Adipocyte (in vitro differentiated cells): ENCODE measurements around the gene MPPED1.

Experiments
- DNase-seq: peaks from one replicate; pipeline ENCODE4 v3.0.0-alpha.2; 2015; ENCODE audit warnings: low read depth
- H3K27me3 ChIP-seq: replicated peaks from 2 replicates; pipeline ENCODE4 v1.7.0; 2013; ENCODE audit warnings: mild to moderate bottlenecking, low read length, moderate library complexity; ENCODE audit not compliant: control insufficient read depth, insufficient read depth
- H3K36me3 ChIP-seq: 2 replicates; pipeline ENCODE4 v1.7.0; 2013; ENCODE audit warnings: low read length, mild to moderate bottlenecking, moderate library complexity; ENCODE audit not compliant: control insufficient read depth, insufficient read depth, severe bottlenecking
- H3K4me1 ChIP-seq: 2 replicates; pipeline ENCODE4 v1.7.0; 2013; ENCODE audit warnings: mild to moderate bottlenecking, low read length, moderate library complexity; ENCODE audit not compliant: control insufficient read depth, insufficient read depth
- H3K4me3 ChIP-seq: 2 replicates; pipeline ENCODE4 v1.7.0; 2013; ENCODE audit warnings: mild to moderate bottlenecking, low read length, moderate library complexity
- H3K9ac ChIP-seq: 2 replicates; pipeline ENCODE4 v1.7.0; 2013; ENCODE audit warnings: mild to moderate bottlenecking, low read length, moderate library complexity
- H3K9me3 ChIP-seq: 2 replicates; pipeline ENCODE4 v1.7.0; 2013; ENCODE audit warnings: mild to moderate bottlenecking, low read length, moderate library complexity; ENCODE audit not compliant: control insufficient read depth

The MPPED1 gene

DNA sequence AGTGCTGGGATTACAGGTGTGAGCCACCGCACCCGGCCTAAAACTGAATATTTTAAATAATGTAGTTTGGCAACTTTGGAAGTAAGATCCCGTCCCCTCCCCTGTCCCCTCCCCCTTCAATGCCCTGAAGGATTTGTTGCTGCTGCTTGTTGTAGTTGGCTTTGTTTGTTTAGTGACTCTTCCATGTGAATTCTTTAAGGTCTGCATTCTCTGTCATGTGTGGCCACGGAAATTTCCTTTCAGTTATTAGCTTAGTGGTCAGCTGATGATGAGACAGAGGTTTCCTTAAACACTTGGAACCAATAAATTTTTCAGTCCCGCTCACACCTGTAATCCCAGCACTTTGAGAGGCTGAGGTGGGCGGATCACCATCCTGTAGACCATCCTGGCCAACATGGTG lies 109.9 kb downstream of the MPPED1 start:
- no peak for DNase-seq
- Histone ChIP-seq H3K27me3 (peaks cover 5% of the 10 kb centered on the region), H3K9ac (no peak overlapping the region), H3K4me1 (no peaks in the 10 kb centered on the region), H3K4me3 (no peak overlapping the region), H3K36me3 (no peaks in the 10 kb centered on the region), H3K9me3 (no peaks in the 10 kb centered on the region)

GRCh38 chr22:43526117-43526655 lies 114.4 kb downstream of the MPPED1 start:
- Histone ChIP-seq H3K4me3 (no peak overlapping the region), H3K4me1 (no peaks in the 10 kb centered on the region), H3K36me3 (no peaks in the 10 kb centered on the region), H3K9ac (no peak overlapping the region), H3K9me3 (peaks cover 9% of the 10 kb centered on the region), H3K27me3 (peaks cover 10% of the 10 kb centered on the region)
- DNase-seq = no peak

- Histone ChIP-seq H3K36me3 (no peaks in the 10 kb centered on the region), H3K9me3 (peaks cover 9% of the 10 kb centered on the region), H3K4me3 (no peak overlapping the region), H3K9ac (no peak overlapping the region), H3K4me1 (no peaks in the 10 kb centered on the region), H3K27me3 (peaks cover 10% of the 10 kb centered on the region)
- no peak for DNase-seq
These were observed 115.1 kb downstream of the MPPED1 start for GRCh38 chr22:43526946-43527345.

DNA sequence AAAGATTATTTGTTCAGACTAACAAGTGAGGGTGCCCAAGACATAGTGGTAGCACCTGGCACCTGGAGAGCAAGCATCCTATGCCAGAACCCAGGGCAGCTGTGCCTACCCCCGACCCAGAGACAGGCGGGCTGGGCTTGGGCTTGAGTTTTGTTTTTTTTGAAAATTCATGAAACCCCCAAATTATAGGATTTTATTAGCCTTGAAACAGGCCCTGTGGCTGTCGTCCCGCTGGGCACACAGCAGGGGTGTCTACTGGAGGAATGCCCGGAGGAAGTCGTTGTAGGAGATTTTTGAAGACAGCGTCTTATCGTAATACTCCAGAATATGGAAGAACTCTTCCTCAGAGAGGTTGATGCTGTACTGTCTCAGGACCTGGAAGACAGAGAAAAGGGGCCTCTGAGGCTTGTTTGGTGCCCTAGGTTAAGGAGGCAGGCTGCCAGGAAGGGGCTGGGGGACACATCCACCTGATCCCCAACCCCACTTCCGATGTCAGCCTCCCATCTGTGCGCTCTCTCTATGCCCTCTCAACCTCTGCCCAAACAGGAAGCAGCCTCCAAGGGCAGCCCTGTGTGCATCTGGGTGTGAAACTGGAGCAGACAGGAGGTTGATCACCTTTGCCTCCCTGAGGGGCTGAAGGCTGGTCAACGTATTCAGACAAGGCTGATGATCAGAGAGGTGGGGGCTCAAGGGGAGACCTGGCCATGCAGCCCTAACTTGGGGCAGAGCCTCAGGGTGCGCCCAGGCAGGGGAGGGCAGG lies 117.0 kb downstream of the MPPED1 start:
- no peak for DNase-seq

GRCh38 chr22:43529461-43529860 lies 117.6 kb downstream of the MPPED1 start:
- no peaks in the 10 kb centered on the region for H3K4me1 ChIP-seq
- H3K9me3 ChIP-seq = peaks cover 9% of the 10 kb centered on the region
- no peak for DNase-seq
- H3K4me3 ChIP-seq = no peak overlapping the region
- H3K36me3 ChIP-seq = no peaks in the 10 kb centered on the region
- H3K9ac ChIP-seq = no peak overlapping the region
- peaks cover 10% of the 10 kb centered on the region for H3K27me3 ChIP-seq

More for the DNA sequence above, 117.0 kb downstream of the MPPED1 start:
- H3K4me1 ChIP-seq = no peaks in the 10 kb centered on the region
- no peak overlapping the region for H3K9ac ChIP-seq
- H3K9me3 ChIP-seq = peaks cover 9% of the 10 kb centered on the region
- H3K36me3 ChIP-seq = no peaks in the 10 kb centered on the region
- H3K4me3 ChIP-seq = no peak overlapping the region
- H3K27me3 ChIP-seq = peaks cover 10% of the 10 kb centered on the region

DNA sequence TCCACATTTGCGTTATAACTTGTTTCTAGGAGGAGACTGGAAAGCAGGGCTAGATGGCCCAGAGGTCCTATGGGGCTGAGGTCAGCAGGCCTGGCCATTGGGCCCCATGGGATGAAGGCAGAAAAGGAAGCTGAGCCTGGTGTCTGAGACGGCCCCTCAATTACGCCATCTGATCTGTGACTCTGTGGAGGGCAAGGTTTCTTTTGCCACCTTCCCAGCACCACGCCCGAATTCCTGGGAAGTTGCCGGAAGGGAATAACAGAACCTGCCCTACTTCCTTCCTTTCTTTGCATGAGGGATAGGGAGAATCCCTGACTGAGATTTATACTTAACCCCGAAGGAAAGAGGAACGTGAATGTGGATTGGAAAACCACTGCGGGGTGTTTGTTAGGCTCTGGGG lies 118.1 kb downstream of the MPPED1 start:
- Histone ChIP-seq H3K36me3 (no peaks in the 10 kb centered on the region), H3K4me1 (no peaks in the 10 kb centered on the region), H3K4me3 (no peak overlapping the region), H3K9me3 (peaks cover 9% of the 10 kb centered on the region), H3K27me3 (peaks cover 10% of the 10 kb centered on the region), H3K9ac (no peak overlapping the region)
- DNase-seq = no peak

- no peaks in the 10 kb centered on the region for H3K4me1 ChIP-seq
- H3K9ac ChIP-seq = no peak overlapping the region
- no peaks in the 10 kb centered on the region for H3K36me3 ChIP-seq
- peaks cover 10% of the 10 kb centered on the region for H3K27me3 ChIP-seq
- DNase-seq = no peak
- no peak overlapping the region for H3K4me3 ChIP-seq
- peaks cover 9% of the 10 kb centered on the region for H3K9me3 ChIP-seq
These were observed 118.8 kb downstream of the MPPED1 start for GRCh38 chr22:43530349-43531201.

DNA sequence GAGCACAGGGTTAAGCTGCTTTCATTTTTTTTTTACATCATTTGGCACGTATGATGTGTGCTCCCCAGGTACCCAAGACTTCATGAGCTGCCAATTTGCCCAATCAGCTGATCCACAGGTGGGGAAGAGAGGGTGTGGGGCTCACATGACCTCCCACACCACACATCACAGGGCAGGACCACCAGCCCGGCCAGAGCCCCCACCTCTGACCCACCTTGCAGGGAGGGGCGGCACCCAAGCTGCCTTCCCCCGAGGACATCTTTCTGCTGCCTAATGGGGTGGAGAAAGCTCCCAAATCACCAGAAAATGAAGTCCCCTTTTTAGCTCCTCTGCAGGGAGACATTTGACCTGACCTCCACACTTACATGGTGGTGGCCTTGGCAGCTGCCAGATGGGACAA lies 119.8 kb downstream of the MPPED1 start:
- no peaks in the 10 kb centered on the region for H3K36me3 ChIP-seq
- H3K4me1 ChIP-seq = no peaks in the 10 kb centered on the region
- H3K4me3 ChIP-seq = no peak overlapping the region
- no peak for DNase-seq
- peaks cover 5% of the 10 kb centered on the region for H3K27me3 ChIP-seq
- peaks cover 9% of the 10 kb centered on the region for H3K9me3 ChIP-seq
- no peak overlapping the region for H3K9ac ChIP-seq

DNA sequence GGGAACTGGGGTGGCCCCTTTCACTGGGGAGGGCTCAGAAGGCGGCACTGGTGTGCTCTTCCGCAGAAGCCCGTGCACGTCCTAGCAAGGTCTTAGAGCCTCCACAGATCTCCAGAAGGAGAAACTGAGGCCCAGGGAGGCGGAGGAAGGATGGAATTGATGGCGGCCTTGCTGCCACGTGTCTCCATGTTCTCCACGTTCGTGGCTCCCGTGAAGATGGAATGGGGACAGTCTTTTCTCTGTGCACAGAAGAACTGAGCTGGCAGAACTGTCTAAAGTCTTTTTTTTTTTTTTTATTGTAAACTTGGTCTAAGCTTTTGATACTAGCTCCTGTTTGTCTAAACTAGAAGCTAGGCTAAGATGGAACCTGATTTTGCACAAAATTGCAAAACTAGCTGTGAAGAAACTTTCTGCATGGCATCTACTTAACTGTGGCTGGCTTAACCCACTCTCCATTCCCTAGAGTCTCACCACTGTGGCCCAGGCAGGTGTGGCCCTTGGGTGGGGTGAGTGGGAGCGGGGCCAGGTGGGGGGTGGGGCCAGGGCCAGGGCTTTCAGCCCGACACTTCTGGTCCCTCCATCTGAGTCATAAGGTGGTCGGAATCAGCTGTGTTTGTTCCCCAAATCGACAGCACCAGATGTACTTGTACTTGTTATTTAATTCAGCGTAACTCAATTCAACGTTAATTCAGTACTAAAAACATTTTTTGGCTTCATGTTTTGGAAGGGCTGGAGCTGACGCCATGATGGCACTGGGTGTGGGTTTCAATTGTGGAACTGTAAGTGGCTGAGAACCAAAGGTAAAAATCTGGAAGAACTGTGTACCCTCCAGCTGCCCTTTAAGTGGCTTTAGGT lies 120.7 kb downstream of the MPPED1 start:
- Histone ChIP-seq H3K27me3 (no peaks in the 10 kb centered on the region), H3K36me3 (no peaks in the 10 kb centered on the region), H3K9ac (no peak overlapping the region), H3K4me1 (no peaks in the 10 kb centered on the region), H3K9me3 (peaks cover 9% of the 10 kb centered on the region), H3K4me3 (no peak overlapping the region)
- DNase-seq = no peak

DNA sequence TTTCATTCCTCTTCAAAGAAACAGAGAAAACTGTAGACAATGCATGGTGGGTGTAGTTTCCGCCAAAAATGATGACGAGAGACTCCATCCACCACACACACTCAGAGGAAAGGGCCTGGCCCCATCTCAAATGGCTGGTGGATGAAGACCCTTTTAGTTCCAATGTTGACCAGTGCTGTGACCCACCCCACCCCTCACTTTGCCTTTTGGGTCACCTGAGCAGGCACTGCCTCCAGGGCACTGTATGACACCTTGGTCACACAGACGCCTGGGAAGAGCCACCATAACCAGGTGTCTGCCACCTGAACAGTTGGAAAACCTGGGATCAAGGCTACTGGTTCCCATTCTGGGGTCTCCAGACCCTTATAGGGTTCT lies 121.3 kb downstream of the MPPED1 start:
- no peak overlapping the region for H3K4me3 ChIP-seq
- H3K4me1 ChIP-seq = no peaks in the 10 kb centered on the region
- no peak for DNase-seq

More for the DNA sequence above, 121.3 kb downstream of the MPPED1 start:
- Histone ChIP-seq H3K36me3 (no peaks in the 10 kb centered on the region), H3K27me3 (no peaks in the 10 kb centered on the region), H3K9me3 (peaks cover 9% of the 10 kb centered on the region), H3K9ac (no peak overlapping the region)
